Calu3 (cell line): Measurements from ENCODE around the gene MGAT5. TPM values are rescaled to one million over a fixed set of nuclear protein-coding genes. Genes with fewer than 3 reads are reported as not detected.

Experiments used
- BruUV-seq: library from RNA; stranded (reverse); fragments of 400-500 nt; replicated peaks from 2 replicates; lab custom pipeline; 2021; lab: Mats Ljungman, UMichigan
- CTCF ChIA-PET: fragments of 300-600 bp; sonication (Branson Sonifier 250); formaldehyde crosslinking; loops from one replicate; lab custom pipeline; 2022; ENCODE audit warnings: antibody characterized with exemption; lab: Charles Lee
- DNase-seq: peaks from one replicate; pipeline ENCODE4 v3.0.0; 2022
- H3K27ac Mint-ChIP-seq: one replicate; pipeline ENCODE4 v1.8.0; 2022; ENCODE audit warnings: mixed read lengths; ENCODE audit not compliant: unreplicated experiment
- H3K27me3 Mint-ChIP-seq: one replicate; pipeline ENCODE4 v1.8.0; 2022; ENCODE audit warnings: mixed read lengths; ENCODE audit not compliant: unreplicated experiment
- H3K36me3 Mint-ChIP-seq: one replicate; pipeline ENCODE4 v1.8.0; 2022; ENCODE audit warnings: mild to moderate bottlenecking, moderate library complexity, mixed read lengths; ENCODE audit not compliant: insufficient read depth, unreplicated experiment
- H3K4me1 Mint-ChIP-seq: one replicate; pipeline ENCODE4 v1.8.0; 2022; ENCODE audit warnings: mild to moderate bottlenecking, low read depth, mixed read lengths; ENCODE audit not compliant: unreplicated experiment
- H3K4me3 Mint-ChIP-seq: one replicate; pipeline ENCODE4 v1.8.0; 2022; ENCODE audit warnings: mild to moderate bottlenecking, low read depth, moderate library complexity, mixed read lengths; ENCODE audit not compliant: unreplicated experiment
- H3K9me3 Mint-ChIP-seq: one replicate; pipeline ENCODE4 v1.8.0; 2022; ENCODE audit warnings: low read depth, mixed read lengths; ENCODE audit not compliant: unreplicated experiment
- CTCF ChIP-seq: fragments of 200-600 bp; IDR thresholded peaks from one replicate; pipeline ENCODE4 v1.8.0; 2022; ENCODE audit warnings: antibody characterized with exemption; ENCODE audit not compliant: unreplicated experiment
- intact Hi-C: fragments of 100-400 bp; cut with micrococcal nuclease; formaldehyde crosslinking; loops from one replicate; pipeline ENCODE4 v1.10.0; 2022; ENCODE audit not compliant: unreplicated experiment
- total RNA-seq: library from RNA; stranded (reverse); gene quantifications from 2 replicates; pipeline ENCODE4 v1.2.3, GENCODE V29; 2022

Gene MGAT5
- total RNA-seq, 1 experiment from 2014 or later = 129 TPM

GRCh38 chr2:134232868-134233727 lies 20.8 kb upstream of the MGAT5 start:
- Mint-ChIP-seq H3K27ac (peak overlapping the region; percentile 97), H3K4me3 (peak overlapping the region; percentile 42), H3K36me3 (peaks cover 10% of the 10 kb centered on the region), H3K27me3 (no peaks in the 10 kb centered on the region), H3K9me3 (peaks cover 3% of the 10 kb centered on the region), H3K4me1 (peaks cover 71% of the 10 kb centered on the region)
- CTCF ChIA-PET = interaction anchor here (0.9 to 1.9 kb wide), 2 partner anchors 12 to 347 kb away, joined by 3 to 10 read pairs; no protein-coding TSS in a partner anchor
- no peak for DNase-seq
- BruUV-seq = TSS peak; percentile 22
- TF ChIP-seq CTCF = no peak
- intact Hi-C loops = loop anchor here (1.0 to 5.0 kb wide), 4 partner anchors 97 to 219 kb away; no protein-coding TSS in a partner anchor

- Mint-ChIP-seq H3K4me1 (peaks cover 65% of the 10 kb centered on the region), H3K9me3 (peaks cover 3% of the 10 kb centered on the region), H3K27me3 (no peaks in the 10 kb centered on the region), H3K27ac (peak overlapping the region; percentile 97), H3K4me3 (peak overlapping the region; percentile 42), H3K36me3 (peaks cover 10% of the 10 kb centered on the region)
- intact Hi-C loops = loop anchor here (5.0 kb wide), 3 partner anchors 116 to 219 kb away; no protein-coding TSS in a partner anchor
- TF ChIP-seq CTCF = no peak
- BruUV-seq = no TSS peak
- no peak for DNase-seq
- CTCF ChIA-PET = interaction anchor here (1.1 to 1.3 kb wide), 2 partner anchors 9 to 18 kb away, joined by 3 to 4 read pairs; no protein-coding TSS in a partner anchor
These were observed 20.1 kb upstream of the MGAT5 start for GRCh38 chr2:134233728-134234136.

- Mint-ChIP-seq H3K4me3 (peak overlapping the region; percentile 42), H3K9me3 (peaks cover 3% of the 10 kb centered on the region), H3K27me3 (no peaks in the 10 kb centered on the region), H3K4me1 (peaks cover 69% of the 10 kb centered on the region), H3K36me3 (peaks cover 9% of the 10 kb centered on the region), H3K27ac (peak overlapping the region; percentile 97)
- DNase-seq = peak; percentile 53
- CTCF ChIA-PET = interaction anchor here (0.7 to 1.4 kb wide), 6 partner anchors 9 to 584 kb away, joined by 3 to 7 read pairs (median 4); no protein-coding TSS in a partner anchor
- BruUV-seq = no TSS peak
- intact Hi-C loops = loop anchor here (5.0 kb wide), 3 partner anchors 117 to 218 kb away; no protein-coding TSS in a partner anchor
- TF ChIP-seq CTCF = no peak
These were observed 19.3 kb upstream of the MGAT5 start for GRCh38 chr2:134234535-134234934.

- TF ChIP-seq CTCF = no peak
- Mint-ChIP-seq H3K36me3 (peaks cover 4% of the 10 kb centered on the region), H3K27me3 (no peaks in the 10 kb centered on the region), H3K4me3 (peak overlapping the region; percentile 42), H3K27ac (peak overlapping the region; percentile 97), H3K4me1 (peaks cover 80% of the 10 kb centered on the region), H3K9me3 (no peaks in the 10 kb centered on the region)
- no TSS peak for BruUV-seq
- no peak for DNase-seq
- intact Hi-C loops = no loop called here
- CTCF ChIA-PET = interaction anchor here (0.7 to 1.4 kb wide), 4 partner anchors 10 to 116 kb away, joined by 3 to 7 read pairs (median 4); no protein-coding TSS in a partner anchor
These were observed 18.2 kb upstream of the MGAT5 start for GRCh38 chr2:134235510-134236144.
